Smooth muscle cell (in vitro differentiated cells): Measurements from ENCODE around the gene CCSER2. TPM values are rescaled to one million over a fixed set of nuclear protein-coding genes. Genes with fewer than 3 reads are reported as not detected.
A peak's percentile ranks its signal among the peaks of the same experiment; 100 is the strongest.

Source experiments
- DNase-seq: peaks from one replicate; lab custom pipeline; 2025; ENCODE audit not compliant: unreplicated experiment; lab: John Stamatoyannopoulos, UW
- H2AFZ ChIP-seq: fragments of 200-600 bp; sonication (generic); 2 replicates; pipeline ENCODE4 v1.6.0; 2016; ENCODE audit warnings: antibody characterized with exemption, low read depth, mild to moderate bottlenecking
- H3F3A ChIP-seq: fragments of 200-600 bp; sonication (generic); 2 replicates; pipeline ENCODE4 v1.6.0; 2017; ENCODE audit warnings: antibody characterized with exemption, low read depth
- H3K27ac ChIP-seq: fragments of 200-600 bp; sonication (generic); 2 replicates; pipeline ENCODE4 v1.5.1; 2016; ENCODE audit warnings: low read depth, mild to moderate bottlenecking
- H3K27me3 ChIP-seq: fragments of 200-600 bp; sonication (generic); 2 replicates; pipeline ENCODE4 v1.6.1; 2016; ENCODE audit warnings: low read depth, mild to moderate bottlenecking
- H3K36me3 ChIP-seq: fragments of 200-600 bp; sonication (generic); 2 replicates; pipeline ENCODE4 v1.5.1; 2016; ENCODE audit warnings: low read depth
- H3K4me1 ChIP-seq: fragments of 200-600 bp; sonication (generic); 2 replicates; pipeline ENCODE4 v1.5.1; 2016; ENCODE audit warnings: low read depth
- H3K4me2 ChIP-seq: fragments of 200-600 bp; sonication (generic); 2 replicates; pipeline ENCODE4 v1.6.0; 2016; ENCODE audit warnings: mild to moderate bottlenecking
- H3K4me3 ChIP-seq: fragments of 200-600 bp; sonication (generic); 2 replicates; pipeline ENCODE4 v1.5.1; 2016; ENCODE audit warnings: mild to moderate bottlenecking
- H3K79me2 ChIP-seq: fragments of 200-600 bp; sonication (generic); 2 replicates; pipeline ENCODE4 v1.6.0; 2016; ENCODE audit warnings: low read depth, mild to moderate bottlenecking
- H3K9ac ChIP-seq: fragments of 200-600 bp; sonication (generic); 2 replicates; pipeline ENCODE4 v1.6.0; 2016; ENCODE audit warnings: low read depth
- H3K9me3 ChIP-seq: fragments of 200-600 bp; sonication (generic); replicated peaks from 2 replicates; pipeline ENCODE4 v1.5.1; 2016; ENCODE audit warnings: low read depth
- H4K20me1 ChIP-seq: fragments of 200-600 bp; sonication (generic); 2 replicates; pipeline ENCODE4 v1.6.0; 2016; ENCODE audit warnings: low read depth
- CTCF ChIP-seq: fragments of 200-600 bp; sonication (generic); IDR thresholded peaks from 2 replicates; pipeline ENCODE4 v1.5.1; 2017; ENCODE audit warnings: borderline replicate concordance, mild to moderate bottlenecking, antibody characterized with exemption; ENCODE audit not compliant: insufficient read depth, poor library complexity, severe bottlenecking
- WGBS: methylation state at CpG from one replicate; pipeline ENCODE4 v1.1.7; 2016; ENCODE audit warnings: low lambda C conversion rate; 5-methylcytosine and 5-hydroxymethylcytosine counted together
- polyA plus RNA-seq: library from polyadenylated mRNA; unstranded; fragments of >200 nt; fragmentation: Nextera tagmentation; extraction: Ambion mirVana; gene quantifications from 2 replicates; pipeline ENCODE4 v1.2.1, GENCODE V29; 2016
- total RNA-seq: library from RNA; depleted of rRNA; stranded (reverse); fragments of >200 nt; gene quantifications from 2 replicates; pipeline ENCODE4 v1.2.3, GENCODE V29; 2014

Gene CCSER2
- total and polyA plus RNA-seq, 2 experiments from 2014 or later: 32.8 to 42.1 TPM

- H3K79me2 ChIP-seq: peaks cover 17% of the 10 kb centered on the region
- TF ChIP-seq CTCF: no peak
- H3K4me1 ChIP-seq: peaks cover 16% of the 10 kb centered on the region
- no peak overlapping the region for H3K4me2 ChIP-seq
- H4K20me1 ChIP-seq: no peaks in the 10 kb centered on the region
- H3K9me3 ChIP-seq: no peaks in the 10 kb centered on the region
- no peaks in the 10 kb centered on the region for H3K27me3 ChIP-seq
- no peak overlapping the region for H3K9ac ChIP-seq
- no peaks in the 10 kb centered on the region for H3F3A ChIP-seq
- no peak overlapping the region for H3K27ac ChIP-seq
- WGBS: 61% methylated on average over 3 of the region's 3 CpGs
- no peaks in the 10 kb centered on the region for H3K36me3 ChIP-seq
- DNase-seq: no peak
- H2AFZ ChIP-seq: no peak overlapping the region
- no peak overlapping the region for H3K4me3 ChIP-seq
These were observed 171.5 kb downstream of the CCSER2 start for GRCh38 chr10:84499846-84500245.

GRCh38 chr10:84510121-84510520 is 181.7 kb downstream of the CCSER2 start:
- DNase-seq: no peak
- 58% methylated on average over 3 of the region's 3 CpGs for WGBS
- Histone ChIP-seq H3K4me2 (no peak overlapping the region), H3K79me2 (no peaks in the 10 kb centered on the region), H3K27me3 (no peaks in the 10 kb centered on the region), H4K20me1 (peaks cover 3% of the 10 kb centered on the region), H3F3A (no peaks in the 10 kb centered on the region), H3K9me3 (no peaks in the 10 kb centered on the region), H3K9ac (no peak overlapping the region), H3K4me1 (peaks cover 5% of the 10 kb centered on the region), H3K4me3 (no peak overlapping the region), H3K27ac (peak overlapping the region; percentile 68), H2AFZ (no peak overlapping the region), H3K36me3 (peaks cover 6% of the 10 kb centered on the region)
- TF ChIP-seq CTCF: no peak

- H3K36me3 ChIP-seq: peaks cover 6% of the 10 kb centered on the region
- H3K4me2 ChIP-seq: no peak overlapping the region
- no peak overlapping the region for H3K4me3 ChIP-seq
- no peaks in the 10 kb centered on the region for H3K9me3 ChIP-seq
- no peak for DNase-seq
- peaks cover 3% of the 10 kb centered on the region for H4K20me1 ChIP-seq
- no peak overlapping the region for H3K27ac ChIP-seq
- no peaks in the 10 kb centered on the region for H3K79me2 ChIP-seq
- WGBS: 89% methylated on average over 2 of the region's 2 CpGs
- H3F3A ChIP-seq: no peaks in the 10 kb centered on the region
- H3K9ac ChIP-seq: no peak overlapping the region
- H3K4me1 ChIP-seq: peaks cover 5% of the 10 kb centered on the region
- TF ChIP-seq CTCF: no peak
- no peak overlapping the region for H2AFZ ChIP-seq
- H3K27me3 ChIP-seq: no peaks in the 10 kb centered on the region
These were observed 182.7 kb downstream of the CCSER2 start for GRCh38 chr10:84511106-84511505.

GRCh38 chr10:84511709-84512285 is 183.4 kb downstream of the CCSER2 start:
- Histone ChIP-seq H3K27me3 (no peaks in the 10 kb centered on the region), H3F3A (no peaks in the 10 kb centered on the region), H3K9me3 (no peaks in the 10 kb centered on the region), H3K9ac (no peak overlapping the region), H3K27ac (no peak overlapping the region), H3K79me2 (no peaks in the 10 kb centered on the region), H2AFZ (no peak overlapping the region), H3K4me3 (no peak overlapping the region), H3K4me2 (no peak overlapping the region), H3K4me1 (peaks cover 5% of the 10 kb centered on the region), H4K20me1 (peaks cover 3% of the 10 kb centered on the region), H3K36me3 (peaks cover 6% of the 10 kb centered on the region)
- no peak for DNase-seq
- TF ChIP-seq CTCF: no peak
- WGBS: 95% methylated on average over 5 of the region's 5 CpGs
